ENCODE measurements around the gene TBC1D7. TPM values are rescaled to one million over a fixed set of nuclear protein-coding genes. Genes with fewer than 3 reads are reported as not detected.
A peak's percentile ranks its signal among the peaks of the same experiment; 100 is the strongest.

Gene TBC1D7
- total and polyA plus RNA-seq, 2 donors from 2014 or later, result 12.9 to 39.4 TPM

DNA sequence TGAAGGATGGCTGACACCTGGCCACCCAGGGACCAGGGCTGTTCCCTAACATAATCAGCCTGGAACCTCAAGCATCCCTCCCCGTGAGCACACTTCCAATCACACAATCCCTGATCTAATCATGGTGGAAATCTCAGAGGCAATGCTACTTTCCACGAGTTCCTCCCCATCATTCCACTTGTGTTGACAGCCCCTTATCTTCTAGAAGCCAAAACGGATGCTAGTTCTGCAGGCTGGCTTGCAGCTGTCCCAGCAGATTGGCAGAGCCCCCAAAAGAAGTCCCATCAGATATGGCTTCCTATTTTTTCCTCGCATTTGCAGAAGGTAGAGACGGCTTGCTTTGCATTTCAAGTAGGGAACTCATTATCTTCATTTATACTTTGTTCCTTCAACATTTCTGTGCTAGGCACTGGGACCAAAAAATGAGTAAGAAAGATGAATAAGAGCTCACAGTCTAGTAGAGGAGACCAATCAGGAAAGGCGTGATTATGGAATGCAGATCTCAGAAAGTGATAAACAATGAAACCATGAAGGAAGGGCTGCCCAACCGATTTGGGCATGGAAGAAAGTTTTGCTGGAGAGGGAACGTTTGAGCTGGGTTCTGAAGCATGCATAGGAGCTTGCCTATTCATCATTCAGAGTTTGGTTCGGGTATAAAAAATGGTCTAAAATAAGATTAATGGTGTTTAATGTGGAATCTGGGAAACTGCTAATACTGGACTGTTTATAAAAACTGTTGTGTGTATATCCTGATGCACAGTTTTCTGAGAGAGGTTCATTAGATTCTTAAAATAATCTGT, 44.6 kb upstream of the TBC1D7 start:
- H3K9me3 ChIP-seq (ENCODE audit: control insufficient read depth in 2 of 3, insufficient read depth in 1 of 3, low read length in 3 of 3), result no peaks in the 10 kb centered on the region
- no peak overlapping the region for H3K27ac ChIP-seq (ENCODE audit: low read depth in 2 of 2, low read length in 2 of 2)
- H3K9ac ChIP-seq (ENCODE audit: low read length in 3 of 3), result no peak overlapping the region
- H3K4me3 ChIP-seq (ENCODE audit: low read length in 3 of 3), result no peak overlapping the region
- no peaks in the 10 kb centered on the region for H3K27me3 ChIP-seq (ENCODE audit: control insufficient read depth, insufficient read depth, low read length)
- intact Hi-C loops (cut with DNase I), result no loop called here
- TF ChIP-seq, protein P1, sequence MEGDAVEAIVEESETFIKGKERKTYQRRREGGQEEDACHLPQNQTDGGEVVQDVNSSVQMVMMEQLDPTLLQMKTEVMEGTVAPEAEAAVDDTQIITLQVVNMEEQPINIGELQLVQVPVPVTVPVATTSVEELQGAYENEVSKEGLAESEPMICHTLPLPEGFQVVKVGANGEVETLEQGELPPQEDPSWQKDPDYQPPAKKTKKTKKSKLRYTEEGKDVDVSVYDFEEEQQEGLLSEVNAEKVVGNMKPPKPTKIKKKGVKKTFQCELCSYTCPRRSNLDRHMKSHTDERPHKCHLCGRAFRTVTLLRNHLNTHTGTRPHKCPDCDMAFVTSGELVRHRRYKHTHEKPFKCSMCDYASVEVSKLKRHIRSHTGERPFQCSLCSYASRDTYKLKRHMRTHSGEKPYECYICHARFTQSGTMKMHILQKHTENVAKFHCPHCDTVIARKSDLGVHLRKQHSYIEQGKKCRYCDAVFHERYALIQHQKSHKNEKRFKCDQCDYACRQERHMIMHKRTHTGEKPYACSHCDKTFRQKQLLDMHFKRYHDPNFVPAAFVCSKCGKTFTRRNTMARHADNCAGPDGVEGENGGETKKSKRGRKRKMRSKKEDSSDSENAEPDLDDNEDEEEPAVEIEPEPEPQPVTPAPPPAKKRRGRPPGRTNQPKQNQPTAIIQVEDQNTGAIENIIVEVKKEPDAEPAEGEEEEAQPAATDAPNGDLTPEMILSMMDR (IDR thresholded peaks at IDR 0.05; ENCODE audit: borderline replicate concordance, extremely low read depth, insufficient read depth), result no peak
- H3K4me1 ChIP-seq (ENCODE audit: control insufficient read depth in 2 of 3, insufficient read depth in 2 of 3, low read depth in 1 of 3, low read length in 3 of 3), result no peaks in the 10 kb centered on the region
- DNase-seq (no peak), FAIRE-seq (no peak)
- H3K36me3 ChIP-seq (ENCODE audit: control insufficient read depth in 2 of 3, insufficient read depth in 3 of 3, low read length in 3 of 3), result no peaks in the 10 kb centered on the region

DNA sequence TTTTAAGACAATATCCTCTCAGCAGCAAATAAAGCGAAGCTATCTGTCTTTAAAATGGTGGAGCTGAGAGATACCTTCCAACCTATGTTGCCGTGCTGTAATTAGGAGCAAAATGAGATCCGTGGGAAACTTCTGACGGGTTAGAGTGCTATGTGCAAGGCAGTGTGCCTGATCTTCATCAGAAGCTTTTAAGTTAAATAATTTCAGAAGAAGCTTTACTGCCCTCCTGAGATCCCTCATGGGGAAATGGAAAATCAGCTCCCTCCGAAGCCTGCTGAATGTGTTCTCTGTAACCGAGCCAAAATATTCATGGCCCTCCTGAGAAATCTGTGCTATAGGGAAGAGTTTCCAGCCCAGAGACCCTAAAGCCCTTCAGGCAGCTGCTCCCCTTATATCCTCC, 43.7 kb upstream of the TBC1D7 start:
- no peak overlapping the region for H3K27ac ChIP-seq (ENCODE audit: low read depth in 2 of 2, low read length in 2 of 2)
- no peaks in the 10 kb centered on the region for H3K9me3 ChIP-seq (ENCODE audit: control insufficient read depth in 2 of 3, insufficient read depth in 1 of 3, low read length in 3 of 3)
- H3K4me3 ChIP-seq (ENCODE audit: low read length in 3 of 3), result no peak overlapping the region
- peak in 1 of 5 donors; percentile 34 for DNase-seq
- no peak overlapping the region for H3K9ac ChIP-seq (ENCODE audit: low read length in 3 of 3)
- TF ChIP-seq, protein P1 (IDR thresholded peaks at IDR 0.05; ENCODE audit: borderline replicate concordance, extremely low read depth, insufficient read depth), result no peak
- H3K4me1 ChIP-seq (ENCODE audit: control insufficient read depth in 2 of 3, insufficient read depth in 2 of 3, low read depth in 1 of 3, low read length in 3 of 3), result no peaks in the 10 kb centered on the region
- no peak for FAIRE-seq
- no peaks in the 10 kb centered on the region for H3K36me3 ChIP-seq (ENCODE audit: control insufficient read depth in 2 of 3, insufficient read depth in 3 of 3, low read length in 3 of 3)
- intact Hi-C loops (cut with DNase I), result no loop called here
- no peaks in the 10 kb centered on the region for H3K27me3 ChIP-seq (ENCODE audit: control insufficient read depth, insufficient read depth, low read length)

DNA sequence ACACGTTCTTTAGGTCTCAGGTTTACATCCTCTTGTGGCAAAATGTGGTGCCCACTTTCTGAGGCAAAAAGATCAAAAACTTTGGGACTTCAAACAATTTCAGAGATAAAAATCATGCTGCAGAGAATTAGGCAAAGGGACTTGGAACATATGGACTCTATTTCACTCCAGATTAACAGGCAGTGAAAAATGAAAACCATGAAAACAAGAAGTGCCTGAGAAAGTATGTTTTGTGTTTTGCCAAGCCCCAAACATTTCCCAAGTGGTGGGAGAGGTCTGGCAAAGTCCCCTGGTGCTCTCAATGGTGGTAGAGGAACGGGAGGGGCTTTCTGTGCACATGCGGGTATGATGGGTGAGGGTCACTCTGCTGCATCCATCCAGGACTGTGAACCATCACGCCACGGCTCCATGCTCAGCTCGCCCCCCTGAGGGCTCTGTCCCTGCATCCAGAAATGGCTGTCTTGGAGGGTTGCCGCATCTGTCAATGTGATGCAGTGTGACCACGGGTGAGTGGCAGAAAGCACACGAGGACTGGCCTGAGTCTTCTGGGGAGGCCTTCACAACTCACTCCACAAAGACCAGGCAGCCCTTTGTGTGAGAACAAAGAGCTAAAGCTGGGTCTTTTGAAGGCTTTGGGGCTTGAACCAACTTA, 43.2 kb upstream of the TBC1D7 start:
- Histone ChIP-seq H3K27ac (ENCODE audit: low read depth in 2 of 2, low read length in 2 of 2) (no peak overlapping the region), H3K4me3 (ENCODE audit: low read length in 3 of 3) (no peak overlapping the region), H3K4me1 (ENCODE audit: control insufficient read depth in 2 of 3, insufficient read depth in 2 of 3, low read depth in 1 of 3, low read length in 3 of 3) (no peaks in the 10 kb centered on the region), H3K36me3 (ENCODE audit: control insufficient read depth in 2 of 3, insufficient read depth in 3 of 3, low read length in 3 of 3) (no peaks in the 10 kb centered on the region), H3K9me3 (ENCODE audit: control insufficient read depth in 2 of 3, insufficient read depth in 1 of 3, low read length in 3 of 3) (no peaks in the 10 kb centered on the region), H3K27me3 (ENCODE audit: control insufficient read depth, insufficient read depth, low read length) (no peaks in the 10 kb centered on the region), H3K9ac (ENCODE audit: low read length in 3 of 3) (no peak overlapping the region)
- FAIRE-seq, result no peak
- DNase-seq, result no peak
- TF ChIP-seq, protein P1 (IDR thresholded peaks at IDR 0.05; ENCODE audit: borderline replicate concordance, extremely low read depth, insufficient read depth), result no peak
- intact Hi-C loops (cut with DNase I), result no loop called here

Measured in kidney (tissue), 14 donors.